Peyer's patch (tissue), 4 donors: Measurements from ENCODE around the gene FGFR4. TPM values are rescaled to one million over a fixed set of nuclear protein-coding genes. Genes with fewer than 3 reads are reported as not detected.

Experiments used
- DNase-seq, 3 donors: peaks; one replicate each; pipeline ENCODE4 v3.0.0-alpha.2; 2017 to 2019
- H3K27ac ChIP-seq, 4 donors: fragments of 200-600 bp; sonication (generic); one replicate each; pipeline ENCODE4 v1.5.1; 2016 to 2019
- H3K27me3 ChIP-seq, 2 donors: fragments of 200-600 bp; sonication (generic); one replicate each; pipeline ENCODE4 v1.5.1; 2019
- H3K36me3 ChIP-seq, 3 donors: fragments of 200-600 bp; sonication (generic); one replicate each; pipeline ENCODE4 v1.5.1; 2016 to 2019
- H3K4me1 ChIP-seq, 4 donors: fragments of 200-600 bp; sonication (generic); one replicate each; pipeline ENCODE4 v1.5.1; 2016 to 2019
- H3K4me3 ChIP-seq, 4 donors: fragments of 200-600 bp; sonication (generic); 1 replicate in 3 of 4; 2 replicates in 1 of 4; pipeline ENCODE4 v1.5.1; 2016 to 2019; ENCODE audit warnings: mild to moderate bottlenecking in 1 of 4
- H3K9me3 ChIP-seq, 4 donors: fragments of 200-600 bp; sonication (generic); one replicate each; pipeline ENCODE4 v1.5.1; 2016 to 2019; ENCODE audit warnings: mild to moderate bottlenecking in 1 of 4
- CTCF ChIP-seq, 6 experiments: fragments of 450-650 bp in 4 of 6; fragments of 200-600 bp in 2 of 6; sonication (generic) in 1 of 6; IDR thresholded peaks; one replicate each; pipeline ENCODE4 v1.5.1; 2017 to 2019; ENCODE audit warnings: antibody characterized with exemption in 6 of 6, mild to moderate bottlenecking in 3 of 6, moderate library complexity in 1 of 6
- POLR2A ChIP-seq, 2 donors: fragments of 450-650 bp; IDR thresholded peaks; one replicate each; pipeline ENCODE4 v1.5.1; 2017; ENCODE audit warnings: antibody characterized with exemption in 2 of 2, mild to moderate bottlenecking in 2 of 2, moderate library complexity in 2 of 2
- total RNA-seq, 4 donors: library from RNA; depleted of rRNA; stranded (reverse); fragments of >200 nt; gene quantifications; one replicate each; pipeline ENCODE4 v1.1.0, GENCODE V29; 2016

The FGFR4 gene
- total RNA-seq, 4 donors from 2014 or later = 43.0 to 264 (median 72.3) TPM

- H3K27me3 ChIP-seq = no peaks in the 10 kb centered on the region
- no peak overlapping the region for H3K27ac ChIP-seq
- H3K36me3 ChIP-seq = no peaks in the 10 kb centered on the region
- H3K4me1 ChIP-seq = no peaks in the 10 kb centered on the region
- H3K9me3 ChIP-seq = no peaks in the 10 kb centered on the region
- DNase-seq = no peak
- no peak overlapping the region for H3K4me3 ChIP-seq
- no peak for TF ChIP-seq POLR2A (IDR thresholded peaks at IDR 0.05)
- TF ChIP-seq CTCF (IDR thresholded peaks at IDR 0.05) = no peak
Measured at GRCh38 chr5:177077335-177077734, 9.4 kb upstream of the FGFR4 start.

- DNase-seq = no peak
- H3K36me3 ChIP-seq = no peaks in the 10 kb centered on the region
- no peaks in the 10 kb centered on the region for H3K27me3 ChIP-seq
- no peaks in the 10 kb centered on the region for H3K4me1 ChIP-seq
- no peak for TF ChIP-seq CTCF (IDR thresholded peaks at IDR 0.05)
- no peak for TF ChIP-seq POLR2A (IDR thresholded peaks at IDR 0.05)
- H3K9me3 ChIP-seq = no peaks in the 10 kb centered on the region
- H3K27ac ChIP-seq = no peak overlapping the region
- H3K4me3 ChIP-seq = no peak overlapping the region
Measured at GRCh38 chr5:177079606-177080005, 7.1 kb upstream of the FGFR4 start.

GRCh38 chr5:177080265-177080664 is 6.5 kb upstream of the FGFR4 start:
- H3K4me3 ChIP-seq = no peak overlapping the region
- TF ChIP-seq CTCF (IDR thresholded peaks at IDR 0.05) (no peak), POLR2A (IDR thresholded peaks at IDR 0.05) (no peak)
- H3K9me3 ChIP-seq = no peaks in the 10 kb centered on the region
- H3K36me3 ChIP-seq = no peaks in the 10 kb centered on the region
- H3K4me1 ChIP-seq = no peaks in the 10 kb centered on the region
- no peak for DNase-seq
- no peaks in the 10 kb centered on the region for H3K27me3 ChIP-seq
- no peak overlapping the region for H3K27ac ChIP-seq

- H3K4me3 ChIP-seq = no peak overlapping the region
- TF ChIP-seq POLR2A (IDR thresholded peaks at IDR 0.05) = no peak
- no peak for TF ChIP-seq CTCF (IDR thresholded peaks at IDR 0.05)
- H3K9me3 ChIP-seq = no peaks in the 10 kb centered on the region
- no peaks in the 10 kb centered on the region for H3K27me3 ChIP-seq
- no peak overlapping the region for H3K27ac ChIP-seq
- peaks cover 0 to 12% (median under 1%) of the 10 kb centered on the region in 4 donors for H3K4me1 ChIP-seq
- H3K36me3 ChIP-seq = no peaks in the 10 kb centered on the region
- no peak for DNase-seq
Measured at GRCh38 chr5:177081859-177082258, 4.9 kb upstream of the FGFR4 start.

GRCh38 chr5:177083357-177083756 is 3.4 kb upstream of the FGFR4 start:
- Histone ChIP-seq H3K9me3 (no peaks in the 10 kb centered on the region), H3K4me3 (no peak overlapping the region), H3K27me3 (no peaks in the 10 kb centered on the region), H3K36me3 (no peaks in the 10 kb centered on the region), H3K4me1 (peaks cover 0 to 23% (median 4%) of the 10 kb centered on the region in 4 donors), H3K27ac (no peak overlapping the region)
- TF ChIP-seq CTCF (IDR thresholded peaks at IDR 0.05) = no peak
- no peak for DNase-seq

- DNase-seq = no peak
Measured at GRCh38 chr5:177084175-177084574, 2.5 kb upstream of the FGFR4 start.

More at GRCh38 chr5:177084175-177084574, 2.5 kb upstream of the FGFR4 start:
- Histone ChIP-seq H3K36me3 (no peaks in the 10 kb centered on the region), H3K9me3 (no peaks in the 10 kb centered on the region), H3K4me1 (peaks cover 0 to 31% (median 4%) of the 10 kb centered on the region in 4 donors), H3K27me3 (no peaks in the 10 kb centered on the region), H3K4me3 (no peak overlapping the region), H3K27ac (no peak overlapping the region)
- TF ChIP-seq CTCF (IDR thresholded peaks at IDR 0.05) (no peak), POLR2A (IDR thresholded peaks at IDR 0.05) (no peak)
